ENCODE measurements around the gene SLC9A1. TPM values are rescaled to one million over a fixed set of nuclear protein-coding genes. Genes with fewer than 3 reads are reported as not detected.

SLC9A1 gene
- total and polyA plus RNA-seq, 2 of the 8 experiments (the other 6 are each of a cell fraction or from before 2014, with no cell fraction given) = 11.3 to 25.1 TPM

DNA sequence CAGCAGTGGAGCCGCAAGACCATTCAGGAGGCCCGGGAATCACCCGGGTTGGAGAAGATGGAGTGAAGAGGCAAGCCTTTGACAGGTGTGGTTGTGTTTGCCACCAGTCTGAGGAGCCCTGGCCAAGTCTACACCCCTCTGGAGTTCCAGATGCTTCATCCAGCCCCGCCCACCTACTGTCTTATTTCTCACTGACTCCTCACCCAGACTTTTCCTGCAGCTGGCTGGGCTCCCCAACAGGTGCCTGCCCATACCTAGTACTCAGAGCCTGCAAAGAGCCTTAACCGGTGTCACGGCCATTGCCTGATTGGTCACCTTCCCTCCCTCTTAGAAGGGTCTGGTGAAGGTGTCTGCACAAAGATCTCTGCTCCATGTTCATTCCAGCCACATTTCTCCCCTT, 16.0 kb downstream of the SLC9A1 start:
- Histone ChIP-seq H3K9ac (replicated peaks in 1 of 4; ENCODE audit: extremely low read depth in 1 of 4, low read depth in 3 of 4, low read length in 3 of 4) (no peak overlapping the region), H3K23me2 (ENCODE audit: low read depth, low read length) (no peaks in the 10 kb centered on the region; the same call in 1 of the 2 replicates), H4K20me1 (replicated peaks in 1 of 2; ENCODE audit: control insufficient read depth in 1 of 2, insufficient read depth in 2 of 2, low read length in 2 of 2) (peaks cover 0 to 3% of the 10 kb centered on the region in 2 experiments), H4K5ac (ENCODE audit: insufficient read length, low read depth, low read length) (no peak overlapping the region), H2BK5ac (ENCODE audit: low read depth, low read length) (no peak overlapping the region), H3K14ac (ENCODE audit: insufficient read length) (no peak overlapping the region), H2AK5ac (ENCODE audit: low read depth, low read length) (no peak overlapping the region), H3K4me1 (replicated peaks in 1 of 4; ENCODE audit: control insufficient read depth in 3 of 4, insufficient read depth in 4 of 4, low read length in 3 of 4) (peaks cover 9 to 30% (median 23%) of the 10 kb centered on the region in 4 experiments), H4K91ac (replicated peaks; ENCODE audit: insufficient read length, low read length) (no peak overlapping the region), H3K36me3 (ENCODE audit: control insufficient read depth in 2 of 4, insufficient read depth in 4 of 4, low read length in 3 of 4) (no peaks in the 10 kb centered on the region), H3K18ac (ENCODE audit: extremely low read depth, low read length) (no peak overlapping the region), H4K8ac (ENCODE audit: extremely low read depth, insufficient read depth, low read length) (no peak overlapping the region), H3K27ac (ENCODE audit: low read depth, low read length) (no peak overlapping the region), H3K23ac (ENCODE audit: insufficient read length) (no peak overlapping the region), H3K4me2 (ENCODE audit: insufficient read depth in 1 of 2, low read depth in 2 of 2, low read length in 2 of 2) (no peak overlapping the region), H2BK120ac (replicated peaks; ENCODE audit: low read depth, low read length) (no peak overlapping the region), H3K4me3 (ENCODE audit: extremely low read depth in 1 of 4, insufficient read depth in 2 of 4, low read depth in 3 of 4, low read length in 4 of 4) (no peak overlapping the region), H2AFZ (ENCODE audit: low read length) (no peak overlapping the region), H3K79me1 (ENCODE audit: low read depth, low read length) (peaks cover 20% of the 10 kb centered on the region), H3K27me3 (replicated peaks in 1 of 4; ENCODE audit: control insufficient read depth in 3 of 4, extremely low read depth in 1 of 4, insufficient read depth in 3 of 4, low read length in 3 of 4) (no peaks in the 10 kb centered on the region), H2BK20ac (ENCODE audit: low read length) (no peak overlapping the region), H3K56ac (replicated peaks; ENCODE audit: insufficient read length, low read depth, low read length) (no peak overlapping the region), H3K79me2 (ENCODE audit: control insufficient read depth in 1 of 2, insufficient read depth in 2 of 2, low read length in 2 of 2) (peaks cover 0 to 25% of the 10 kb centered on the region in 2 experiments; a peak in 2 of 4 replicates), H2BK12ac (ENCODE audit: low read depth, low read length) (no peak overlapping the region), H3K4ac (replicated peaks; ENCODE audit: insufficient read length, low read depth, low read length) (no peak overlapping the region), H3K9me3 (ENCODE audit: insufficient read depth in 2 of 2, low read depth in 1 of 2, low read length in 1 of 2) (no peaks in the 10 kb centered on the region), H2BK15ac (ENCODE audit: low read length) (no peak overlapping the region)
- ChIA-PET POLR2A (ENCODE audit: partially characterized antibody) (interaction anchor here (1.0 to 14.5 kb wide), 4 partner anchors 9 to 134 kb away, joined by 3 to 257 read pairs (median 5); partner anchors contain the start of gene SLC9A1), CTCF (ENCODE audit: partially characterized antibody) (interaction anchor here (0.6 to 15.3 kb wide), 13 partner anchors 11 to 420 kb away, joined by 3 to 166 read pairs (median 9); partner anchors contain the start of gene SLC9A1)
- DNase-seq (ENCODE audit: low read depth in 1 of 2, low spot score in 2 of 2) = no peak
- WGBS, 2 experiments (ENCODE audit: extremely low coverage in 1 of 2, insufficient coverage in 1 of 2, insufficient read length in 1 of 2, insufficient replicate concordance in 2 of 2, low coverage in 1 of 2, low lambda C conversion rate in 2 of 2, missing lambda C conversion rate in 1 of 2) = 94% methylated on average over 6 of the region's 6 CpGs; no CpG with 5 or more reads in 1 of the 2 experiments
- FAIRE-seq = no peak
- no peak for TF ChIP-seq CEBPB (IDR thresholded peaks at IDR 0.05; ENCODE audit: low read depth, low read length)
- TF ChIP-seq EZH2 (IDR thresholded peaks at IDR 0.05; ENCODE audit: low read depth, low read length, severe bottlenecking) = no peak
- TF ChIP-seq TBP (IDR thresholded peaks at IDR 0.05; ENCODE audit: low read depth, low read length) = no peak
- no peak for TF ChIP-seq CTBP2 (IDR thresholded peaks at IDR 0.05; ENCODE audit: borderline replicate concordance, insufficient read depth, insufficient read length, low read length)
- TF ChIP-seq SRF (IDR thresholded peaks at IDR 0.05; ENCODE audit: low read depth, low read length) = no peak
- no peak for TF ChIP-seq RBBP5 (IDR thresholded peaks at IDR 0.05; ENCODE audit: borderline replicate concordance, low read depth, low read length)

All from H1 (cell line).